Measurements from ENCODE around the gene CTRB1.
"Not testable (repeated sequence)": the region's sequence is repeated elsewhere in the genome, so short reads cannot be mapped to it uniquely, and the experiment has no call there.

The CTRB1 gene

GRCh38 chr16:75272629-75273028, 53.8 kb downstream of the CTRB1 start:
- DNase-seq (ENCODE audit: low spot score), result not testable (repeated sequence)

GRCh38 chr16:75273054-75273925, 54.5 kb downstream of the CTRB1 start:
- DNase-seq (ENCODE audit: low spot score), result no peak

All from ecto neural progenitor cell (in vitro differentiated cells).